ENCODE measurements around the gene CCDC13. TPM values are rescaled to one million over a fixed set of nuclear protein-coding genes. Genes with fewer than 3 reads are reported as not detected.

Gene CCDC13
- polyA plus RNA-seq, 1 donor (not counting 4 experiments of a cell fraction or from before 2014, with no cell fraction given) = 0.21 TPM

DNA sequence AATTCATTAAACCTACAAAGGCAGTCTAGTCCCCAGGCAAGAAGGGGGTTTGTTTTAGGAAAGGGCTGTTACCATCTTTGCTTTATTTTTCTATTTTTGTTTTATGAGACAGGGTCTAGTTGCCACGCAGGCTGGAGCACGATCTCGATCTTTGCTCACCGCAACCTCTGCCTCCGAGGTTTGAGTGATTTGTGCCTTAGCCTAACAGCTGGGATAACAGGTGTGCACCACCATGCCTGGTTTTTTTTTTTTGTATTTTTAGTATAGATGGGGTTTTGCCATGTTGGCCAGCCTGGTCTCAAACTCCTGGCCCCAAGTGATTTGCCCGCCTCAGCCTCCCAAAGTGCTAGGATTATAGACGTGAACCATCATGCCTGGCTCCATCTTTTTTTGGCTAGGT lies 26.3 kb upstream of the CCDC13 start:
- H3K9ac ChIP-seq (ENCODE audit: control insufficient read depth, extremely low read depth, insufficient read depth, low read length) = no peak overlapping the region
- no peak for TF ChIP-seq EZH2 (IDR thresholded peaks at IDR 0.05; ENCODE audit: low read length)
- TF ChIP-seq, protein P1, sequence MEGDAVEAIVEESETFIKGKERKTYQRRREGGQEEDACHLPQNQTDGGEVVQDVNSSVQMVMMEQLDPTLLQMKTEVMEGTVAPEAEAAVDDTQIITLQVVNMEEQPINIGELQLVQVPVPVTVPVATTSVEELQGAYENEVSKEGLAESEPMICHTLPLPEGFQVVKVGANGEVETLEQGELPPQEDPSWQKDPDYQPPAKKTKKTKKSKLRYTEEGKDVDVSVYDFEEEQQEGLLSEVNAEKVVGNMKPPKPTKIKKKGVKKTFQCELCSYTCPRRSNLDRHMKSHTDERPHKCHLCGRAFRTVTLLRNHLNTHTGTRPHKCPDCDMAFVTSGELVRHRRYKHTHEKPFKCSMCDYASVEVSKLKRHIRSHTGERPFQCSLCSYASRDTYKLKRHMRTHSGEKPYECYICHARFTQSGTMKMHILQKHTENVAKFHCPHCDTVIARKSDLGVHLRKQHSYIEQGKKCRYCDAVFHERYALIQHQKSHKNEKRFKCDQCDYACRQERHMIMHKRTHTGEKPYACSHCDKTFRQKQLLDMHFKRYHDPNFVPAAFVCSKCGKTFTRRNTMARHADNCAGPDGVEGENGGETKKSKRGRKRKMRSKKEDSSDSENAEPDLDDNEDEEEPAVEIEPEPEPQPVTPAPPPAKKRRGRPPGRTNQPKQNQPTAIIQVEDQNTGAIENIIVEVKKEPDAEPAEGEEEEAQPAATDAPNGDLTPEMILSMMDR (optimal IDR thresholded peaks at IDR 0.05 in 1 of 3, IDR thresholded peaks at IDR 0.05 in 1 of 3, conservative IDR thresholded peaks at IDR 0.05 in 1 of 3; ENCODE audit: extremely low read depth in 1 of 3, insufficient read depth in 2 of 3, low read length in 3 of 3) = no peak
- H3K4me2 ChIP-seq (ENCODE audit: control insufficient read depth, extremely low read depth, insufficient read depth, low read depth, low read length) = no peak overlapping the region
- H3K27me3 ChIP-seq (ENCODE audit: control insufficient read depth, extremely low read depth, insufficient read depth, low read length) = no peaks in the 10 kb centered on the region
- peaks cover 4% of the 10 kb centered on the region for H3K4me1 ChIP-seq (ENCODE audit: control insufficient read depth, extremely low read depth, insufficient read depth, low read length)
- FAIRE-seq (no peak), DNase-seq (ENCODE audit: low read depth, low spot score) (no peak)
- peaks cover 67% of the 10 kb centered on the region for H3K79me2 ChIP-seq (ENCODE audit: control insufficient read depth, insufficient read depth, low read length)
- no peak overlapping the region for H3K4me3 ChIP-seq (ENCODE audit: control insufficient read depth in 2 of 3, extremely low read depth in 1 of 3, insufficient read depth in 2 of 3, low read depth in 1 of 3, low read length in 3 of 3)
- dilution Hi-C loops (cut with MboI; ENCODE audit: extremely low pct_ligation_motif_present, low sequenced_read_pairs) = no loop called here
- H3K9me3 ChIP-seq (ENCODE audit: control insufficient read depth, low read depth, low read length) = no peaks in the 10 kb centered on the region
- H3K27ac ChIP-seq (ENCODE audit: control insufficient read depth, insufficient read depth, low read length) = no peak overlapping the region
- H3K9me1 ChIP-seq (ENCODE audit: control insufficient read depth, extremely low read depth, insufficient read depth, low read length) = no peaks in the 10 kb centered on the region
- H2AFZ ChIP-seq (ENCODE audit: control insufficient read depth, low read length) = no peak overlapping the region
- no peaks in the 10 kb centered on the region for H4K20me1 ChIP-seq (ENCODE audit: control insufficient read depth, extremely low read depth, insufficient read depth, low read length)
- H3K36me3 ChIP-seq (ENCODE audit: control insufficient read depth in 2 of 2, extremely low read depth in 1 of 2, insufficient read depth in 2 of 2, low read length in 2 of 2) = peaks cover 4% of the 10 kb centered on the region in 2 experiments

DNA sequence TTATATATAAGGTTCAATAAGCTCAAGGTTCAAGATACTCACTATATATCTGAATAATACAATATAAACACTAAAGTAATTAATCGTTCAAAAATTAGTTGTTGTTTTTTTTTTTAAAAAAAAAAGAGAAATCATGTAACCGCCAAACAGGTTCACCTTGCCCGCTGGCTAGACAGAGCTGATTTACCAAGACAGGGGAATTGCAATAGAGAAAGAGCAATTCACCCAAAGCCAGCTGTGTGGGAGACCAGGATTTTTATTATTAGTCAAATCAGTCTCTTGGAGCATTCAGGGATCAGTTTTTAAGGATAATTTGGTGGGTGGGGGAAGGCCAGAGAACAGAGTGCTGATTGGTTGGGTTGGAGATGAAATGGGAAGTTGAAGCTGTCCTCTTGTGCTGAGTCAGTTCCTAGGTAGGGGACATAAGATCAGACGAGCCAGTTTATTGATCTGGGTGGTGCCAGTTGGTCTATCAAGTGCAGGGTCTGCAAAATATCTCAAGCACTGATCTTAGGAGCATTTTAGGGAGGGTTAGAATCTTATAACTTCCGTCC lies 23.4 kb upstream of the CCDC13 start:
- H3K9ac ChIP-seq (ENCODE audit: control insufficient read depth, extremely low read depth, insufficient read depth, low read length) = no peak overlapping the region
- H2AFZ ChIP-seq (ENCODE audit: control insufficient read depth, low read length) = no peak overlapping the region
- no peaks in the 10 kb centered on the region for H3K27me3 ChIP-seq (ENCODE audit: control insufficient read depth, extremely low read depth, insufficient read depth, low read length)
- H3K9me1 ChIP-seq (ENCODE audit: control insufficient read depth, extremely low read depth, insufficient read depth, low read length) = no peaks in the 10 kb centered on the region
- dilution Hi-C loops (cut with MboI; ENCODE audit: extremely low pct_ligation_motif_present, low sequenced_read_pairs) = no loop called here
- no peak for TF ChIP-seq EZH2 (IDR thresholded peaks at IDR 0.05; ENCODE audit: low read length)
- TF ChIP-seq, protein P1 (optimal IDR thresholded peaks at IDR 0.05 in 1 of 3, IDR thresholded peaks at IDR 0.05 in 1 of 3, conservative IDR thresholded peaks at IDR 0.05 in 1 of 3; ENCODE audit: extremely low read depth in 1 of 3, insufficient read depth in 2 of 3, low read length in 3 of 3) = no peak
- H3K4me2 ChIP-seq (ENCODE audit: control insufficient read depth, extremely low read depth, insufficient read depth, low read depth, low read length) = no peak overlapping the region
- no peaks in the 10 kb centered on the region for H3K4me1 ChIP-seq (ENCODE audit: control insufficient read depth, extremely low read depth, insufficient read depth, low read length)
- no peak overlapping the region for H3K27ac ChIP-seq (ENCODE audit: control insufficient read depth, insufficient read depth, low read length)
- peaks cover 51% of the 10 kb centered on the region for H3K79me2 ChIP-seq (ENCODE audit: control insufficient read depth, insufficient read depth, low read length)
- no peaks in the 10 kb centered on the region for H3K9me3 ChIP-seq (ENCODE audit: control insufficient read depth, low read depth, low read length)
- DNase-seq (ENCODE audit: low read depth, low spot score) (no peak), FAIRE-seq (no peak)
- H3K4me3 ChIP-seq (ENCODE audit: control insufficient read depth in 2 of 3, extremely low read depth in 1 of 3, insufficient read depth in 2 of 3, low read depth in 1 of 3, low read length in 3 of 3) = no peak overlapping the region
- H4K20me1 ChIP-seq (ENCODE audit: control insufficient read depth, extremely low read depth, insufficient read depth, low read length) = no peaks in the 10 kb centered on the region
- H3K36me3 ChIP-seq (ENCODE audit: control insufficient read depth in 2 of 2, extremely low read depth in 1 of 2, insufficient read depth in 2 of 2, low read length in 2 of 2) = peaks cover 9 to 10% of the 10 kb centered on the region in 2 experiments
